GM19372 (cell line): ENCODE results near the gene GPR141.
A peak's percentile ranks its signal among the peaks of the same experiment; 100 is the strongest.

Experiments
- ATAC-seq: cut with Tn5 transposase; IDR thresholded peaks from one replicate; pipeline ENCODE4 v1.9.1; 2021; ENCODE audit warnings: mild to moderate bottlenecking, low read depth, moderate library complexity; ENCODE audit not compliant: unreplicated experiment

GPR141 gene

GRCh38 chr7:37683246-37684120 lies at the start of gene GPR141:
GPR141 (plus strand) TSS chr7:37683766; CDS start chr7:37740394, 56,628 bp downstream.
- ATAC-seq, result peak; percentile 92

GRCh38 chr7:37635346-37635745 lies 48.2 kb upstream of the GPR141 start:
- ATAC-seq, result no peak

GRCh38 chr7:37642028-37642540 lies 41.5 kb upstream of the GPR141 start:
- ATAC-seq, result no peak

- ATAC-seq, result no peak
Measured at GRCh38 chr7:37643876-37644275, 39.7 kb upstream of the GPR141 start.

GRCh38 chr7:37645282-37646050 lies 38.1 kb upstream of the GPR141 start:
- no peak for ATAC-seq

GRCh38 chr7:37656913-37657530 lies 26.5 kb upstream of the GPR141 start:
- peak; percentile 62 for ATAC-seq

GRCh38 chr7:37657816-37658215 lies 25.8 kb upstream of the GPR141 start:
- ATAC-seq, result no peak

- ATAC-seq, result no peak
Measured at GRCh38 chr7:37659971-37660565, 23.5 kb upstream of the GPR141 start.

GRCh38 chr7:37660614-37661013 lies 23.0 kb upstream of the GPR141 start:
- no peak for ATAC-seq

GRCh38 chr7:37663693-37664092 lies 19.9 kb upstream of the GPR141 start:
- ATAC-seq, result no peak

GRCh38 chr7:37665352-37666022 lies 18.1 kb upstream of the GPR141 start:
- no peak for ATAC-seq

GRCh38 chr7:37666026-37666799 lies 17.4 kb upstream of the GPR141 start:
- ATAC-seq, result no peak

- no peak for ATAC-seq
Measured at GRCh38 chr7:37669818-37670217, 13.7 kb upstream of the GPR141 start.

- ATAC-seq, result no peak
Measured at GRCh38 chr7:37670436-37670835, 13.1 kb upstream of the GPR141 start.

GRCh38 chr7:37671876-37672275 lies 11.7 kb upstream of the GPR141 start:
- ATAC-seq, result no peak

- ATAC-seq, result no peak
Measured at GRCh38 chr7:37672926-37673325, 10.6 kb upstream of the GPR141 start.

- ATAC-seq, result no peak
Measured at GRCh38 chr7:37673523-37673922, 10.0 kb upstream of the GPR141 start.

- no peak for ATAC-seq
Measured at GRCh38 chr7:37674531-37674930, 9.0 kb upstream of the GPR141 start.

- ATAC-seq, result no peak
Measured at GRCh38 chr7:37675749-37676148, 7.8 kb upstream of the GPR141 start.
